Spleen (tissue), 11 donors: ENCODE data around the gene GNG3. TPM values are rescaled to one million over a fixed set of nuclear protein-coding genes. Genes with fewer than 3 reads are reported as not detected.

Experiments
- DNase-seq: peaks from one replicate; pipeline ENCODE4 v3.0.0-alpha.2; 2020
- H3K27ac ChIP-seq, 8 donors: fragments of 200-600 bp; sonication (generic) in 7 of 8; 1 replicate in 4 of 8; 2 replicates in 4 of 8; pipeline versions ENCODE4 v1.5.0 to v1.8.0; 2016 to 2021; ENCODE audit warnings: inconsistent platforms in 4 of 8, mild to moderate bottlenecking in 4 of 8, moderate library complexity in 1 of 8
- H3K27me3 ChIP-seq, 7 donors: fragments of 200-600 bp; sonication (generic) in 6 of 7; replicated peaks in 1 of 7; 1 replicate in 4 of 7; 2 replicates in 3 of 7; pipeline versions ENCODE4 v1.5.0 to v1.8.0; 2016 to 2021; ENCODE audit warnings: inconsistent platforms in 3 of 7, mild to moderate bottlenecking in 1 of 7
- H3K36me3 ChIP-seq, 6 donors: fragments of 200-600 bp; sonication (generic) in 5 of 6; 1 replicate in 4 of 6; 2 replicates in 2 of 6; pipeline versions ENCODE4 v1.5.0 to v1.8.0; 2016 to 2021; ENCODE audit warnings: inconsistent platforms in 2 of 6
- H3K4me1 ChIP-seq, 6 donors: fragments of 200-600 bp; sonication (generic) in 5 of 6; 1 replicate in 3 of 6; 2 replicates in 3 of 6; pipeline versions ENCODE4 v1.5.0 to v1.8.0; 2016 to 2021; ENCODE audit warnings: inconsistent platforms in 3 of 6
- H3K4me3 ChIP-seq, 8 donors: fragments of 200-600 bp; sonication (generic) in 7 of 8; 1 replicate in 4 of 8; 2 replicates in 4 of 8; pipeline versions ENCODE4 v1.5.0 to v1.8.0; 2016 to 2021; ENCODE audit warnings: inconsistent platforms in 4 of 8, mild to moderate bottlenecking in 4 of 8, moderate library complexity in 2 of 8
- H3K9me3 ChIP-seq, 8 donors: fragments of 200-600 bp; sonication (generic) in 7 of 8; 1 replicate in 4 of 8; 2 replicates in 4 of 8; pipeline versions ENCODE4 v1.5.0 to v1.8.0; 2016 to 2021; ENCODE audit warnings: inconsistent platforms in 4 of 8
- POLR2A ChIP-seq, 3 donors: fragments of 450-650 bp; IDR thresholded peaks; one replicate each; pipeline ENCODE4 v1.5.1; 2017; ENCODE audit warnings: antibody characterized with exemption in 3 of 3, mild to moderate bottlenecking in 1 of 3
- POLR2AphosphoS5 ChIP-seq, 3 donors: sonication (generic); formaldehyde crosslinking; IDR thresholded peaks; one replicate each; pipeline ENCODE4 v1.5.1; 2017; ENCODE audit warnings: antibody characterized with exemption in 3 of 3
- WGBS, 5 donors: extraction: QIAGEN DNeasy Blood & Tissue Kit in 3 of 5; methylation state at CpG; one replicate each; pipeline versions ENCODE4 v1.1.5 to v1.1.7; 2013 to 2018; 5-methylcytosine and 5-hydroxymethylcytosine counted together
- intact Hi-C: fragments of 100-400 bp; cut with DNase I; formaldehyde crosslinking; loops from one replicate; pipeline ENCODE4 v1.15.0; 2023; ENCODE audit warnings: low total_unique reads
- polyA plus RNA-seq, 3 donors: library from polyadenylated mRNA; stranded (reverse); fragments of 200-250 nt; gene quantifications; one replicate each; pipeline ENCODE4 v1.2.1, GENCODE V29; 2013
- total RNA-seq, 7 donors: library from RNA; depleted of rRNA in 3 of 7; stranded (reverse); fragments of >200 nt in 3 of 7; fragmentation: NEBNext Ultra II Directional in 4 of 7; extraction: Animal tissue kit (Norgen Biotek cat#: 25700) in 4 of 7; gene quantifications; one replicate each; pipeline versions ENCODE4 v1.1.0 to v1.2.1, GENCODE V29; 2016 to 2021
- TF ChIP-seq, protein P1 (sequence below), 11 experiments: fragments of 200-600 bp in 7 of 11; fragments of 450-650 bp in 4 of 11; sonication (generic) in 4 of 11; IDR thresholded peaks in 8 of 11; conservative IDR thresholded peaks in 3 of 11; 1 replicate in 7 of 11; 2 replicates in 4 of 11; pipeline versions ENCODE4 v1.4.0 to v1.8.0; 2016 to 2021; ENCODE audit warnings: antibody characterized with exemption in 11 of 11, inconsistent platforms in 4 of 11, mild to moderate bottlenecking in 1 of 11
- donor health status: healthy with polysubstance abuse.
- donor health status: DM: no; HTN: no; CAD: no; lungs with moderate emphysema.
- donor health status: DM: no; HTN: no; CAD: no.
- donor health status: Bipolar disorder and iron deficiency.
- donor health status: healthy.
- donor health status: DM: no; HTN: no; CAD: no.
- donor health status: DM: yes; HTN: yes; CAD: no.

GNG3 gene
- total and polyA plus RNA-seq, 10 donors: 0.12 to 0.13 TPM; not detected in 8

- TF ChIP-seq, protein P1, sequence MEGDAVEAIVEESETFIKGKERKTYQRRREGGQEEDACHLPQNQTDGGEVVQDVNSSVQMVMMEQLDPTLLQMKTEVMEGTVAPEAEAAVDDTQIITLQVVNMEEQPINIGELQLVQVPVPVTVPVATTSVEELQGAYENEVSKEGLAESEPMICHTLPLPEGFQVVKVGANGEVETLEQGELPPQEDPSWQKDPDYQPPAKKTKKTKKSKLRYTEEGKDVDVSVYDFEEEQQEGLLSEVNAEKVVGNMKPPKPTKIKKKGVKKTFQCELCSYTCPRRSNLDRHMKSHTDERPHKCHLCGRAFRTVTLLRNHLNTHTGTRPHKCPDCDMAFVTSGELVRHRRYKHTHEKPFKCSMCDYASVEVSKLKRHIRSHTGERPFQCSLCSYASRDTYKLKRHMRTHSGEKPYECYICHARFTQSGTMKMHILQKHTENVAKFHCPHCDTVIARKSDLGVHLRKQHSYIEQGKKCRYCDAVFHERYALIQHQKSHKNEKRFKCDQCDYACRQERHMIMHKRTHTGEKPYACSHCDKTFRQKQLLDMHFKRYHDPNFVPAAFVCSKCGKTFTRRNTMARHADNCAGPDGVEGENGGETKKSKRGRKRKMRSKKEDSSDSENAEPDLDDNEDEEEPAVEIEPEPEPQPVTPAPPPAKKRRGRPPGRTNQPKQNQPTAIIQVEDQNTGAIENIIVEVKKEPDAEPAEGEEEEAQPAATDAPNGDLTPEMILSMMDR (IDR thresholded peaks at IDR 0.05 in 8 of 11, conservative IDR thresholded peaks at IDR 0.05 in 3 of 11): no peak
- TF ChIP-seq POLR2A (IDR thresholded peaks at IDR 0.05): no peak
- TF ChIP-seq POLR2AphosphoS5 (IDR thresholded peaks at IDR 0.05): no peak
- Histone ChIP-seq H3K9me3 (no peaks in the 10 kb centered on the region), H3K4me3 (peak overlapping the region in 1 of 8 donors; percentile 88), H3K27ac (peak overlapping the region in 1 of 8 donors; percentile 94), H3K4me1 (peaks cover 30 to 85% (median 55%) of the 10 kb centered on the region in 6 donors), H3K36me3 (peaks cover 0 to 56% (median 39%) of the 10 kb centered on the region in 6 donors), H3K27me3 (no peaks in the 10 kb centered on the region)
- intact Hi-C loops: loop anchor here (10.0 kb wide), 1 partner anchor 82 kb away; the partner anchor contains the start of gene TUT1
- DNase-seq: no peak
- 88 to 91% (median 90%) methylated on average over 6 of the region's 6 CpGs for WGBS, 5 donors
These were observed 30.3 kb upstream of the GNG3 start for GRCh38 chr11:62677156-62677555.

DNA sequence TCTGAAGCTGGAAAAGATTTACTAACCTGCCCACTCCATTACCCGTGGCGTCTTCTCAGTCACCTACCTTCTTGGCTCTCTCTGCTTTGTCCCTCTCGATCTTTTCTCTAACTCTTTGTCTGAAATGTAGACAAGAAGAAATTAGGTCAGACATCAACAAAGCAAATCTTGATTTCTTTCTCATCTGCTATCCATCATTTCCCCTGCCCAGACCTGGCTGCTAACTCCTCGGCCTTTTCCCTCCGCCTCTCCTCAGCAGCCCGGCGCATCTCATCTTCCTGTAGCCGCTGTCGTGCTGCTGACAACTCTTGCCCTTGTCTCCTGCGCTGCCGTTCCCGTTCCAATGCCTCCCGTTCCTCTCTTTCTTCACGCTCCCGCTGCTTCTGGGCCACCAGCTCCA lies 29.8 kb upstream of the GNG3 start:
- Histone ChIP-seq H3K4me3 (peak overlapping the region in 6 of 8 donors; percentile 77 to 99 (median 92)), H3K27me3 (no peaks in the 10 kb centered on the region), H3K36me3 (peaks cover 0 to 54% (median 39%) of the 10 kb centered on the region in 6 donors), H3K27ac (peak overlapping the region in 6 of 8 donors; percentile 86 to 96 (median 94)), H3K4me1 (peaks cover 27 to 79% (median 50%) of the 10 kb centered on the region in 6 donors), H3K9me3 (no peaks in the 10 kb centered on the region)
- intact Hi-C loops: loop anchor here (10.0 kb wide), 1 partner anchor 83 kb away; the partner anchor contains the start of gene TUT1
- DNase-seq: no peak
- peak in 1 of 3 donors; percentile 17 for TF ChIP-seq POLR2AphosphoS5 (IDR thresholded peaks at IDR 0.05)
- TF ChIP-seq, protein P1 (IDR thresholded peaks at IDR 0.05 in 8 of 11, conservative IDR thresholded peaks at IDR 0.05 in 3 of 11): no peak
- WGBS, 5 donors: 84 to 88% (median 86%) methylated on average over 15 of the region's 15 CpGs

DNA sequence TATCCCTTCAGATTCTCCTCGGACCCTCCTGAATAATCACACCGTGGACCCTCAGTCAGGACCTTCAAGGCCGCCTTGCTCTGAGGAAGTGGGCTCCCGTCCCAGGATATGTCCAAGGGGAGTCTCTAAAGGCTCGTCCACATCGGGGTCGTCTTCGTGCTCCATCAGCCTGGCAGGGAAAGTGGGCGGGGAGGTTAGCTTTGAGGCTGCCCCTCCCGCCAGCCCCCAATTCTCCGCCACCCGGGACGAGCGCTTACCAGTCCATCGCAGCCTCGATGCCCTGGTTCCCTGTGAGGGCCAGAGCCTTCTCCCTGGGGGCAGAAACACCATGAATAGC lies 29.1 kb upstream of the GNG3 start:
- Histone ChIP-seq H3K36me3 (peaks cover 0 to 48% (median 38%) of the 10 kb centered on the region in 6 donors), H3K27me3 (no peaks in the 10 kb centered on the region), H3K4me1 (peaks cover 20 to 72% (median 43%) of the 10 kb centered on the region in 6 donors), H3K9me3 (no peaks in the 10 kb centered on the region), H3K27ac (peak overlapping the region; percentile 76 to 96 (median 92)), H3K4me3 (peak overlapping the region; percentile 77 to 99 (median 96))
- WGBS, 5 donors: 2 to 10% (median 4%) methylated on average over 5 to 16 of the region's 16 CpGs
- TF ChIP-seq POLR2A (IDR thresholded peaks at IDR 0.05): no peak
- TF ChIP-seq, protein P1 (IDR thresholded peaks at IDR 0.05 in 8 of 11, conservative IDR thresholded peaks at IDR 0.05 in 3 of 11): no peak
- no peak for TF ChIP-seq POLR2AphosphoS5 (IDR thresholded peaks at IDR 0.05)
- intact Hi-C loops: loop anchor here (10.0 kb wide), 1 partner anchor 84 kb away; the partner anchor contains the start of gene TUT1
- no peak for DNase-seq

DNA sequence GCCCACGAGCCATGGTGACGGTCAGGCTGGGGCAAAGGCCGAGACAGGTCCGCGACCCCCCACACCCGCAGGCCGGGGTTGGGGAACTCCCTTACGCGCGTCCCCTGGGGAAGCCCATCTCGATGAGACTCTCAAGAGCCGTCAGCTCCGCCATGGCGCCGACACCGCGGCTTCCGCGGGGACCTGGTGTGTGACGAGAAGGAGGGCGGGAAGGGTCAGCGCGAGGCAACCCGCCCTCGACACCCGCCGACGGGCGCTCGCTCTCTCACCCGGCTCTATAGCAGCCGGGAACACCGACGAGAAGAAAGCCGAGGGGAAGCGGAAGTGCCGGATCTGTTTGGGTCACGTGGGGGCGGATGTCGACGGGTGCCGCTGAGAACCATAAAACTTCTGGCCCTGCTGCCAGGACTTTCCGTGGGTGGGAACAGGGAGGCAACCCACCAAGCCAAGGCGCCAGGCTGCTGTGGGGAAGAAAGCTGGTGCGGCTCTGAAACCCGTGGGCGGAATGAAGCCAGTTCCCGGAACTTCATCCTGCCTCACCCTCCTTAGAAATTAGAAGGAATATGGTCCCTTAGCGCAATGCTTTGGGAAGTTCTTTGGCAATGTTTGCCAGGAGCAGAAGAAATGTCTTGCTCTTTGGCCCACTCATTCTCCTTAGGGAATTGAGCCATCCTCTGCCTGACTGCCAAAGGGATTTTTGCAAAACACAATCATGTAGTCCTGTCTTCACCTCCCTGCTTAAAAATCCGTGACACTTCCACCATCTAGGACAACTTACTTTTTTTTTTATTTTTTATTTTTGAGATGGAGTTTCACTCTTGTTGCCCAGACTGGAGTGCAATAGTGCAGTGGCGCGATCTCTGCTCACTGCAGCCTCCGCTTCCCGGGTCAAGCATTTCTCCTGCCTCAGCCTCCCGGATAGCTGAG lies 28.4 kb upstream of the GNG3 start, which contains the start of gene UBXN1:
TSS of gene UBXN1 (minus strand) at position 304 of the 927 bp plus-strand sequence. CDS start at position 154, 150 bp downstream.
- intact Hi-C loops: loop anchor here (10.0 kb wide), 1 partner anchor 84 kb away; the partner anchor contains the start of gene TUT1
- WGBS, 5 donors: 9 to 20% (median 9%) methylated on average over 21 to 55 of the region's 55 CpGs
- peak; percentile 96 for DNase-seq
- H3K36me3 ChIP-seq: peaks cover 0 to 41% (median 31%) of the 10 kb centered on the region in 6 donors
- H3K4me3 ChIP-seq: peak within 1 kb of the TSS; percentile 77 to 99 (median 96)
- peaks cover 17 to 66% (median 37%) of the 10 kb centered on the region in 6 donors for H3K4me1 ChIP-seq
- no peaks in the 10 kb centered on the region for H3K27me3 ChIP-seq
- H3K9me3 ChIP-seq: no peaks in the 10 kb centered on the region
- TF ChIP-seq POLR2AphosphoS5 (IDR thresholded peaks at IDR 0.05) (peak; percentile 93 to 95 (median 95)), POLR2A (IDR thresholded peaks at IDR 0.05) (no peak)
- TF ChIP-seq, protein P1 (IDR thresholded peaks at IDR 0.05 in 8 of 11, conservative IDR thresholded peaks at IDR 0.05 in 3 of 11): peak in 1 of 11 experiments; percentile 6
- peak within 1 kb of the TSS; percentile 76 to 96 (median 92) for H3K27ac ChIP-seq
